ENCODE measurements around the gene DAGLB.

DNA sequence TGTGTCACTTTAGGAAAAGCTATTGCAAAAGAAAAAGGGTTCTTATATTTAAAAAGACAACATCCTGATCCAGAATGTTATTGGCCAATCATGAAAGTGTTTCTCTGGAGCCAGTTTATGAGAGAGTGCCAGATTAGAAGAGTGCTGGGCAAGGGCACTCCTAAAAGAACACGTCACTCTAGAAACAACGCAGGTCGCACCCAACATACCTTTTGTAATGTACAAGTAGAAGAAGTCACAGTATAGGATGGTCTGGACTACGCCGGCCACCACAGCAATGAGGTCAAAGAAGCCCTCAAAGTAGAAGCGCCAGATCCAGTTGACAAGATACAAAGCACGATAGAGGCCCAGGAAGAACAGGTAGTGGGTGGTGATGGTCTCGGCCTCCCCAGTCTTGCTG is 18.1 kb upstream of the DAGLB start:
- TF ChIP-seq, protein P1, sequence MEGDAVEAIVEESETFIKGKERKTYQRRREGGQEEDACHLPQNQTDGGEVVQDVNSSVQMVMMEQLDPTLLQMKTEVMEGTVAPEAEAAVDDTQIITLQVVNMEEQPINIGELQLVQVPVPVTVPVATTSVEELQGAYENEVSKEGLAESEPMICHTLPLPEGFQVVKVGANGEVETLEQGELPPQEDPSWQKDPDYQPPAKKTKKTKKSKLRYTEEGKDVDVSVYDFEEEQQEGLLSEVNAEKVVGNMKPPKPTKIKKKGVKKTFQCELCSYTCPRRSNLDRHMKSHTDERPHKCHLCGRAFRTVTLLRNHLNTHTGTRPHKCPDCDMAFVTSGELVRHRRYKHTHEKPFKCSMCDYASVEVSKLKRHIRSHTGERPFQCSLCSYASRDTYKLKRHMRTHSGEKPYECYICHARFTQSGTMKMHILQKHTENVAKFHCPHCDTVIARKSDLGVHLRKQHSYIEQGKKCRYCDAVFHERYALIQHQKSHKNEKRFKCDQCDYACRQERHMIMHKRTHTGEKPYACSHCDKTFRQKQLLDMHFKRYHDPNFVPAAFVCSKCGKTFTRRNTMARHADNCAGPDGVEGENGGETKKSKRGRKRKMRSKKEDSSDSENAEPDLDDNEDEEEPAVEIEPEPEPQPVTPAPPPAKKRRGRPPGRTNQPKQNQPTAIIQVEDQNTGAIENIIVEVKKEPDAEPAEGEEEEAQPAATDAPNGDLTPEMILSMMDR (optimal IDR thresholded peaks at IDR 0.05 in 1 of 3, IDR thresholded peaks at IDR 0.05 in 1 of 3, conservative IDR thresholded peaks at IDR 0.05 in 1 of 3; ENCODE audit: extremely low read depth in 1 of 3, insufficient read depth in 2 of 3, low read length in 3 of 3), result no peak
- TF ChIP-seq EZH2 (IDR thresholded peaks at IDR 0.05; ENCODE audit: low read length), result no peak
